Loucy (cell line): ENCODE measurements around the gene SYT2.

Experiments
- EZH2phosphoT487 ChIP-seq: fragments of 200-600 bp; IDR thresholded peaks from 2 replicates; pipeline ENCODE4 v1.6.1; 2018; ENCODE audit warnings: antibody characterized with exemption, mild to moderate bottlenecking, moderate library complexity, borderline replicate concordance
- TF ChIP-seq, protein P1 (sequence below): fragments of 200-600 bp; sonication (generic); conservative IDR thresholded peaks from 2 replicates; pipeline ENCODE4 v1.5.1; 2014; ENCODE audit warnings: mild to moderate bottlenecking, antibody characterized with exemption, low read length

DNA sequence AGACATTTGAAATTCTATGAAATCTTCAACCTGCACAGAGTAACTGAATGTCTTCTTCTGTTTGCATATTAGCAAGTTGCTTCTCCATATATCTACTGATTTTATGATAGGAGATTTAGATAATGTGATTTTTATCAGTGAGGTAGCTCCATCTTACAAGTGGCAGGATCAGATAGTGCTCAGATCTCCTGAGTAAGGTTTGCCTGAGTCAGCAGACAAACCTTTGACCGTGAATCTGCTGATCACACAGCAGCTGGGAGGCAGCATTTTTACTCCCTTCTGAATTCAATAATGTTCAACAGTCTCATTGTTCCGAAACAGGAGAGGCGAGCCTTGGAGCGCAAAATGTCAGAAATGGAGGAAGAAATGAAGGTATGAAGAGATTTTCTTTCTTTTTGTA, 141.4 kb downstream of the SYT2 start:
- TF ChIP-seq, protein P1, sequence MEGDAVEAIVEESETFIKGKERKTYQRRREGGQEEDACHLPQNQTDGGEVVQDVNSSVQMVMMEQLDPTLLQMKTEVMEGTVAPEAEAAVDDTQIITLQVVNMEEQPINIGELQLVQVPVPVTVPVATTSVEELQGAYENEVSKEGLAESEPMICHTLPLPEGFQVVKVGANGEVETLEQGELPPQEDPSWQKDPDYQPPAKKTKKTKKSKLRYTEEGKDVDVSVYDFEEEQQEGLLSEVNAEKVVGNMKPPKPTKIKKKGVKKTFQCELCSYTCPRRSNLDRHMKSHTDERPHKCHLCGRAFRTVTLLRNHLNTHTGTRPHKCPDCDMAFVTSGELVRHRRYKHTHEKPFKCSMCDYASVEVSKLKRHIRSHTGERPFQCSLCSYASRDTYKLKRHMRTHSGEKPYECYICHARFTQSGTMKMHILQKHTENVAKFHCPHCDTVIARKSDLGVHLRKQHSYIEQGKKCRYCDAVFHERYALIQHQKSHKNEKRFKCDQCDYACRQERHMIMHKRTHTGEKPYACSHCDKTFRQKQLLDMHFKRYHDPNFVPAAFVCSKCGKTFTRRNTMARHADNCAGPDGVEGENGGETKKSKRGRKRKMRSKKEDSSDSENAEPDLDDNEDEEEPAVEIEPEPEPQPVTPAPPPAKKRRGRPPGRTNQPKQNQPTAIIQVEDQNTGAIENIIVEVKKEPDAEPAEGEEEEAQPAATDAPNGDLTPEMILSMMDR: no peak
- no peak for TF ChIP-seq EZH2phosphoT487
